ENCODE data around the gene TRA2A.

DNA sequence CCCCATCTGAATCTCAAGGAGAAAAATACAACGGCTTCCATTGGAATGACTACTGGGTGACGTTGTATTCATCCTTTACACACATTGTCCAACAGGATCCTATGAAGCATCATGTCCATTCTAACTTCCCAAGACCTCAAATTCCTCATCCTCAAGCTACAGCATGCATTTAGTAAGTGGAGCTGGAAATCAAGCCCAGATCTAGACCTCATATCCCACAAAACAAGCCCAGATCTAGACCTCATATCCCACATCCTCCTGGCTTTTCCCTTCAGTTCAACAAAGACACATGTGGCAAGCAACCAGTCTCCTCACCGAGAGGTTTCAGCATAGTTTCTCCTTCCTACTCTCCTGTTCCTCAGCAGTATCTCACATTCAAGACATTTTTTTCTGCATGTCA is 73.7 kb downstream of the TRA2A start:
- TF ChIP-seq SIN3A (IDR thresholded peaks at IDR 0.05; ENCODE audit: borderline replicate concordance, insufficient read depth, low read length) = no peak
- TF ChIP-seq, protein P1, sequence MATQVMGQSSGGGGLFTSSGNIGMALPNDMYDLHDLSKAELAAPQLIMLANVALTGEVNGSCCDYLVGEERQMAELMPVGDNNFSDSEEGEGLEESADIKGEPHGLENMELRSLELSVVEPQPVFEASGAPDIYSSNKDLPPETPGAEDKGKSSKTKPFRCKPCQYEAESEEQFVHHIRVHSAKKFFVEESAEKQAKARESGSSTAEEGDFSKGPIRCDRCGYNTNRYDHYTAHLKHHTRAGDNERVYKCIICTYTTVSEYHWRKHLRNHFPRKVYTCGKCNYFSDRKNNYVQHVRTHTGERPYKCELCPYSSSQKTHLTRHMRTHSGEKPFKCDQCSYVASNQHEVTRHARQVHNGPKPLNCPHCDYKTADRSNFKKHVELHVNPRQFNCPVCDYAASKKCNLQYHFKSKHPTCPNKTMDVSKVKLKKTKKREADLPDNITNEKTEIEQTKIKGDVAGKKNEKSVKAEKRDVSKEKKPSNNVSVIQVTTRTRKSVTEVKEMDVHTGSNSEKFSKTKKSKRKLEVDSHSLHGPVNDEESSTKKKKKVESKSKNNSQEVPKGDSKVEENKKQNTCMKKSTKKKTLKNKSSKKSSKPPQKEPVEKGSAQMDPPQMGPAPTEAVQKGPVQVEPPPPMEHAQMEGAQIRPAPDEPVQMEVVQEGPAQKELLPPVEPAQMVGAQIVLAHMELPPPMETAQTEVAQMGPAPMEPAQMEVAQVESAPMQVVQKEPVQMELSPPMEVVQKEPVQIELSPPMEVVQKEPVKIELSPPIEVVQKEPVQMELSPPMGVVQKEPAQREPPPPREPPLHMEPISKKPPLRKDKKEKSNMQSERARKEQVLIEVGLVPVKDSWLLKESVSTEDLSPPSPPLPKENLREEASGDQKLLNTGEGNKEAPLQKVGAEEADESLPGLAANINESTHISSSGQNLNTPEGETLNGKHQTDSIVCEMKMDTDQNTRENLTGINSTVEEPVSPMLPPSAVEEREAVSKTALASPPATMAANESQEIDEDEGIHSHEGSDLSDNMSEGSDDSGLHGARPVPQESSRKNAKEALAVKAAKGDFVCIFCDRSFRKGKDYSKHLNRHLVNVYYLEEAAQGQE (IDR thresholded peaks at IDR 0.05; ENCODE audit: insufficient read depth in 1 of 2, low read depth in 2 of 2, low read length in 2 of 2) = no peak
- no peak for TF ChIP-seq POLR2AphosphoS5 (IDR thresholded peaks at IDR 0.05; ENCODE audit: low read depth, low read length)
- no peak for TF ChIP-seq TAF1 (IDR thresholded peaks at IDR 0.05; ENCODE audit: borderline replicate concordance, insufficient read depth, low read length)

Data from PFSK-1 (cell line).